ENCODE results near the gene CCDC85B. TPM values are rescaled to one million over a fixed set of nuclear protein-coding genes. Genes with fewer than 3 reads are reported as not detected.

Gene CCDC85B
- total and polyA plus RNA-seq, 2 of the 13 experiments (the other 11 are each of a cell fraction or from before 2014, with no cell fraction given) = 8.2 to 19.5 TPM

DNA sequence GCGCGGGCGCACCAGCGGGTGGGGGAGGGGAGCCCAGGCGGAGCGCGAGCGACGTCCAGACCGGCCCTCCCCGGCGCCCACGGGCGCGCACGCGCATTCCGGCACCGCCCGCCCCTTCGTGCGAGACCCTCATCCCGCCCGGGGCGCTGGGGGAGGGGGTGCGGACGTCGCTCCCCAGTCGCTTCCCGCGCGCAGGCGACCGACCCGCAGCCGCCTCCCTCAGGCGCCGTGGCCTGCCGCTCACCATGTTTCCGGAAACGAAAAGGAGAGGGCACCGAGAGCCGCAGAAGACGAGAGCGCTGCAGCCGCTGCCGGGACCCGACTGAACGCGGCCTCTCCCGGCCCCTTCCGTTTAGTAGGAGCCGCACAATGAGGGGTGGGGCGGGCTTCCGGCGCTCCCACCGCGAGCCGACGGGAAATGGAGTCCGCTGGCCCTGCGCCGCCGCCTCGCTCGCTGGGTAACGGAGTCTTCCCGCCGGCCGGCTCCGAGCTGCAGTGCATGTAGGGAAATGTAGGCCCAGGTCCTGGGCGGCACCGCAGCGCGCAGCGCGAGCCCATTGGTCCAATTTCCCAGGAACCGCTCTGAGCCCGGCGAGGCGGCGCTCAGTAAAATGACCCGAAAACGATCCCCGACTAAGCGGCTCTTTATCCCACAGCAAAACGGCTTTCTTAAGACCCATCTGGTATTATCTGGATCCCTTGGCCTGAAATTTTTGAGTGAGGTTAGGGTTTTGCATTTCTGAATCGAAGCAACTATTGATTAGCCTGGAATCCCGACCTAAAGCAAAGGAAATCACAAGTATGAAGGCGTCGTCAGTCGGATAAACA is 32.4 kb upstream of the CCDC85B start, which contains the start of gene CFL1 (continued):
- TF ChIP-seq, protein P1, sequence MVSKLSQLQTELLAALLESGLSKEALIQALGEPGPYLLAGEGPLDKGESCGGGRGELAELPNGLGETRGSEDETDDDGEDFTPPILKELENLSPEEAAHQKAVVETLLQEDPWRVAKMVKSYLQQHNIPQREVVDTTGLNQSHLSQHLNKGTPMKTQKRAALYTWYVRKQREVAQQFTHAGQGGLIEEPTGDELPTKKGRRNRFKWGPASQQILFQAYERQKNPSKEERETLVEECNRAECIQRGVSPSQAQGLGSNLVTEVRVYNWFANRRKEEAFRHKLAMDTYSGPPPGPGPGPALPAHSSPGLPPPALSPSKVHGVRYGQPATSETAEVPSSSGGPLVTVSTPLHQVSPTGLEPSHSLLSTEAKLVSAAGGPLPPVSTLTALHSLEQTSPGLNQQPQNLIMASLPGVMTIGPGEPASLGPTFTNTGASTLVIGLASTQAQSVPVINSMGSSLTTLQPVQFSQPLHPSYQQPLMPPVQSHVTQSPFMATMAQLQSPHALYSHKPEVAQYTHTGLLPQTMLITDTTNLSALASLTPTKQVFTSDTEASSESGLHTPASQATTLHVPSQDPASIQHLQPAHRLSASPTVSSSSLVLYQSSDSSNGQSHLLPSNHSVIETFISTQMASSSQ (IDR thresholded peaks at IDR 0.05; ENCODE audit: low read depth) = no peak
- TF ChIP-seq, protein P1 (CRISPR knock-in tag; IDR thresholded peaks at IDR 0.05; ENCODE audit: borderline replicate concordance) = peak; percentile 82; the same call in 1 of the 2 replicates
- peak; percentile 87 for TF ChIP-seq SRY (CRISPR knock-in tag; IDR thresholded peaks at IDR 0.05)
- TF ChIP-seq KMT2B (CRISPR knock-in tag; IDR thresholded peaks at IDR 0.05) = no peak
- no peak for TF ChIP-seq SCMH1 (CRISPR knock-in tag; IDR thresholded peaks at IDR 0.05; ENCODE audit: borderline replicate concordance)
- no peak for TF ChIP-seq CBX2 (IDR thresholded peaks at IDR 0.05; ENCODE audit: low read depth, low read length)
- TF ChIP-seq CBX2 (CRISPR knock-in tag; IDR thresholded peaks at IDR 0.05; ENCODE audit: low read depth) = no peak
- no peak; the same call in 1 of the 2 replicates for TF ChIP-seq ZFP90 (CRISPR knock-in tag; IDR thresholded peaks at IDR 0.05; ENCODE audit: borderline replicate concordance)
- no peak for TF ChIP-seq MEIS2 (CRISPR knock-in tag; IDR thresholded peaks at IDR 0.05)
- TF ChIP-seq, protein P2, sequence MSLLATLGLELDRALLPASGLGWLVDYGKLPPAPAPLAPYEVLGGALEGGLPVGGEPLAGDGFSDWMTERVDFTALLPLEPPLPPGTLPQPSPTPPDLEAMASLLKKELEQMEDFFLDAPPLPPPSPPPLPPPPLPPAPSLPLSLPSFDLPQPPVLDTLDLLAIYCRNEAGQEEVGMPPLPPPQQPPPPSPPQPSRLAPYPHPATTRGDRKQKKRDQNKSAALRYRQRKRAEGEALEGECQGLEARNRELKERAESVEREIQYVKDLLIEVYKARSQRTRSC (CRISPR knock-in tag; IDR thresholded peaks at IDR 0.05; ENCODE audit: low read depth) = no peak
- TF ChIP-seq SKI (IDR thresholded peaks at IDR 0.05; ENCODE audit: partially characterized antibody) = peak; percentile 67
- TF ChIP-seq, protein P3, sequence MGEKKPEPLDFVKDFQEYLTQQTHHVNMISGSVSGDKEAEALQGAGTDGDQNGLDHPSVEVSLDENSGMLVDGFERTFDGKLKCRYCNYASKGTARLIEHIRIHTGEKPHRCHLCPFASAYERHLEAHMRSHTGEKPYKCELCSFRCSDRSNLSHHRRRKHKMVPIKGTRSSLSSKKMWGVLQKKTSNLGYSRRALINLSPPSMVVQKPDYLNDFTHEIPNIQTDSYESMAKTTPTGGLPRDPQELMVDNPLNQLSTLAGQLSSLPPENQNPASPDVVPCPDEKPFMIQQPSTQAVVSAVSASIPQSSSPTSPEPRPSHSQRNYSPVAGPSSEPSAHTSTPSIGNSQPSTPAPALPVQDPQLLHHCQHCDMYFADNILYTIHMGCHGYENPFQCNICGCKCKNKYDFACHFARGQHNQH (CRISPR knock-in tag; IDR thresholded peaks at IDR 0.05) = peak; percentile 83
- no peak for TF ChIP-seq TBX3 (IDR thresholded peaks at IDR 0.05; ENCODE audit: borderline replicate concordance)
- TF ChIP-seq, protein P4, sequence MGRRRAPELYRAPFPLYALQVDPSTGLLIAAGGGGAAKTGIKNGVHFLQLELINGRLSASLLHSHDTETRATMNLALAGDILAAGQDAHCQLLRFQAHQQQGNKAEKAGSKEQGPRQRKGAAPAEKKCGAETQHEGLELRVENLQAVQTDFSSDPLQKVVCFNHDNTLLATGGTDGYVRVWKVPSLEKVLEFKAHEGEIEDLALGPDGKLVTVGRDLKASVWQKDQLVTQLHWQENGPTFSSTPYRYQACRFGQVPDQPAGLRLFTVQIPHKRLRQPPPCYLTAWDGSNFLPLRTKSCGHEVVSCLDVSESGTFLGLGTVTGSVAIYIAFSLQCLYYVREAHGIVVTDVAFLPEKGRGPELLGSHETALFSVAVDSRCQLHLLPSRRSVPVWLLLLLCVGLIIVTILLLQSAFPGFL (CRISPR knock-in tag; IDR thresholded peaks at IDR 0.05) = no peak
- TF ChIP-seq U2AF1 (optimal IDR thresholded peaks at IDR 0.05; ENCODE audit: low read depth, low read length) = peak; percentile 71
- TF ChIP-seq ZSCAN22 (CRISPR knock-in tag; IDR thresholded peaks at IDR 0.05) = no peak
- TF ChIP-seq HNRNPK (IDR thresholded peaks at IDR 0.05; ENCODE audit: low read depth, low read length, poor library complexity, severe bottlenecking) = no peak
- TF ChIP-seq ZNF878 (CRISPR knock-in tag; IDR thresholded peaks at IDR 0.05) = no peak
- TF ChIP-seq, protein P5, sequence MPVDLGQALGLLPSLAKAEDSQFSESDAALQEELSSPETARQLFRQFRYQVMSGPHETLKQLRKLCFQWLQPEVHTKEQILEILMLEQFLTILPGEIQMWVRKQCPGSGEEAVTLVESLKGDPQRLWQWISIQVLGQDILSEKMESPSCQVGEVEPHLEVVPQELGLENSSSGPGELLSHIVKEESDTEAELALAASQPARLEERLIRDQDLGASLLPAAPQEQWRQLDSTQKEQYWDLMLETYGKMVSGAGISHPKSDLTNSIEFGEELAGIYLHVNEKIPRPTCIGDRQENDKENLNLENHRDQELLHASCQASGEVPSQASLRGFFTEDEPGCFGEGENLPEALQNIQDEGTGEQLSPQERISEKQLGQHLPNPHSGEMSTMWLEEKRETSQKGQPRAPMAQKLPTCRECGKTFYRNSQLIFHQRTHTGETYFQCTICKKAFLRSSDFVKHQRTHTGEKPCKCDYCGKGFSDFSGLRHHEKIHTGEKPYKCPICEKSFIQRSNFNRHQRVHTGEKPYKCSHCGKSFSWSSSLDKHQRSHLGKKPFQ (CRISPR knock-in tag; IDR thresholded peaks at IDR 0.05; ENCODE audit: insufficient replicate concordance) = peak; percentile 21
- peak; percentile 76 for TF ChIP-seq NFYC (CRISPR knock-in tag; IDR thresholded peaks at IDR 0.05)
- TF ChIP-seq ZNF260 (CRISPR knock-in tag; IDR thresholded peaks at IDR 0.05; ENCODE audit: borderline replicate concordance, low read depth) = no peak

Measured in HepG2 (cell line).